GM12891 (cell line): Measurements from ENCODE around the gene LAPTM5.
"Not testable (repeated sequence)": the region's sequence is repeated elsewhere in the genome, so short reads cannot be mapped to it uniquely, and the experiment has no call there.

Experiments used
- DNase-seq: peaks from one replicate; pipeline ENCODE4 v3.0.0; 2011; ENCODE audit warnings: low spot score; ENCODE audit not compliant: insufficient read length
- FAIRE-seq: peaks from 2 replicates; lab custom pipeline; 2011; peaks lifted over from hg19 to GRCh38; lab: Jason Lieb, UNC
- PAX5 ChIP-seq: IDR thresholded peaks from 2 replicates; pipeline ENCODE4 v1.6.1; 2011; ENCODE audit warnings: low read length, moderate library complexity, mild to moderate bottlenecking; ENCODE audit not compliant: insufficient read depth, severe bottlenecking
- POLR2A ChIP-seq: IDR thresholded peaks from 2 replicates; pipeline ENCODE4 v1.6.1; 2011; ENCODE audit warnings: low read depth, low read length, control low read depth
- POLR2AphosphoS5 ChIP-seq: IDR thresholded peaks from 2 replicates; pipeline ENCODE4 v1.6.1; 2011; ENCODE audit warnings: low read depth, low read length, control low read depth
- POU2F2 ChIP-seq: IDR thresholded peaks from 2 replicates; pipeline ENCODE4 v1.6.1; 2011; ENCODE audit warnings: low read depth, mild to moderate bottlenecking, control low read depth, low read length, moderate library complexity
- SPI1 ChIP-seq: IDR thresholded peaks from 2 replicates; pipeline ENCODE4 v1.6.1; 2011; ENCODE audit warnings: low read depth, low read length, control low read depth
- TAF1 ChIP-seq: IDR thresholded peaks from 2 replicates; pipeline ENCODE4 v1.6.1; 2011; ENCODE audit warnings: low read depth, low read length, control low read depth

LAPTM5 gene

GRCh38 chr1:30771005-30771404, 13.4 kb upstream of the LAPTM5 start:
- no peak for DNase-seq
- TF ChIP-seq POLR2AphosphoS5 (no peak), PAX5 (no peak), POU2F2 (no peak), SPI1 (no peak), POLR2A (no peak), TAF1 (no peak)
- FAIRE-seq = no peak

GRCh38 chr1:30770150-30770549, 12.6 kb upstream of the LAPTM5 start:
- no peak for FAIRE-seq

GRCh38 chr1:30768830-30769718, 11.5 kb upstream of the LAPTM5 start:
- no peak for DNase-seq

More at GRCh38 chr1:30770150-30770549, 12.6 kb upstream of the LAPTM5 start:
- no peak for DNase-seq
- TF ChIP-seq POLR2A (no peak), POU2F2 (no peak), SPI1 (no peak), POLR2AphosphoS5 (no peak), PAX5 (no peak), TAF1 (no peak)

DNA sequence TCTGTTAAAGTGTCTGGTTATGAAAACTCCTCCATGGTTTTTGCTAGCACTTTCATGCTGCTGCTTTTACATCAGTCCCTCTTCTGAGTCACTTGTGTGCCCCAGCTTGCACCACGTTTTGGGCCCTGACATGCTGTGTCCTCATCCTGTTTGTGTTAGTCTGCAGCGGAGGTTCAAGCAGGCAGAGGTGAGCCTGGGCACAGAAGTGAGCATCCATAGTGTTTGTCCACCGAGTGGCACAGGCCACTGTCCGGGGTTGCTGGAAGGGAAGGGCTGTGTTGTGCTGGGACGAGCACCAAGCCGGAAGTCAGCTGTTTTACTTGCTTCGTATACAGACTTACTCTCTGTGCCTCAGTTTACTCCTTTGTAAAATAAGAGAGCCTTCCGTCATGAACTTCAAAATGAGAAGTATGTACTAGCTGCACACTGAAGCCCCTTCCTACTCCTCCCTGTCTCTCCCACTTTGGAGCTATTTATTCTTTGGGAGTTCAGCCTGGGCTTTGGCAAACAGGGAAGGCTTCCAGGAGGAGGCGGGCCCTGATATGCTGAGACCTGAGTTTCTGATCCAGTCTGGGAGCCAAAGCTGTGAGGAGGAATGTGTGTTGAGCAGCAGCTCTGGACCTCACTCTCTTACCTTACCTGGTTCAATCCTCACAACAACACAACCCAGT, 10.7 kb upstream of the LAPTM5 start:
- TF ChIP-seq POLR2AphosphoS5 = no peak
- no peak for TF ChIP-seq TAF1
- TF ChIP-seq SPI1 = no peak
- no peak for TF ChIP-seq POLR2A
- no peak for TF ChIP-seq PAX5
- no peak for TF ChIP-seq POU2F2
- FAIRE-seq = no peak
- no peak for DNase-seq

More at GRCh38 chr1:30768830-30769718, 11.5 kb upstream of the LAPTM5 start:
- TF ChIP-seq POLR2AphosphoS5 (no peak), PAX5 (no peak), POU2F2 (no peak), TAF1 (no peak), SPI1 (no peak)
- FAIRE-seq = no peak

- not testable (repeated sequence) for DNase-seq, FAIRE-seq
These were observed 9.4 kb upstream of the LAPTM5 start for GRCh38 chr1:30766948-30767347.

GRCh38 chr1:30765556-30766434, 8.2 kb upstream of the LAPTM5 start:
- DNase-seq = no peak
- no peak for TF ChIP-seq SPI1
- TF ChIP-seq POLR2AphosphoS5 = 0 out of 2 replicates have a peak, but pooled peaks have one; percentile 20
- no peak for TF ChIP-seq TAF1
- TF ChIP-seq POLR2A = no peak; the same call in 1 of the 2 replicates
- TF ChIP-seq POU2F2 = no peak
- TF ChIP-seq PAX5 = no peak
- peak; percentile 85 for FAIRE-seq

- peak; percentile 75 for FAIRE-seq
These were observed 7.5 kb upstream of the LAPTM5 start for GRCh38 chr1:30764939-30765555.

GRCh38 chr1:30764396-30764795, 6.8 kb upstream of the LAPTM5 start:
- DNase-seq (no peak), FAIRE-seq (no peak)
- TF ChIP-seq POU2F2 (no peak), SPI1 (no peak), TAF1 (no peak), PAX5 (no peak), POLR2AphosphoS5 (no peak), POLR2A (no peak)

More at GRCh38 chr1:30764939-30765555, 7.5 kb upstream of the LAPTM5 start:
- DNase-seq = no peak
- TF ChIP-seq PAX5 = no peak
- TF ChIP-seq SPI1 = peak; percentile 49; the same call in 1 of the 2 replicates
- TF ChIP-seq POLR2AphosphoS5 = peak; percentile 28; the same call in 1 of the 2 replicates
- TF ChIP-seq POU2F2 = peak; percentile 54
